Activated CD8-positive, alpha-beta memory T cell treated with anti-CD3 and anti-CD28 coated beads, Interleukin-2, amount 10 ng/mL, durations not matched to agents 7 days and 5 days (primary cell): ENCODE data around the gene LAMA3. TPM values are rescaled to one million over a fixed set of nuclear protein-coding genes. Genes with fewer than 3 reads are reported as not detected.

Experiments
- ATAC-seq: fragments of 150-1000 bp; cut with Tn5 transposase; one replicate; pipeline ENCODE4 v1.10.0; 2021; ENCODE audit warnings: moderate library complexity
- CTCF ChIA-PET: fragments of 350-600 bp; sonication (Branson Sonifier 250); formaldehyde crosslinking; loops from one replicate; lab custom pipeline; 2021; ENCODE audit warnings: antibody characterized with exemption; lab: Charles Lee
- DNase-seq: peaks from one replicate; pipeline ENCODE4 v3.0.0-alpha.2; 2020
- H3K27ac Mint-ChIP-seq: one replicate; pipeline ENCODE4 v1.8.0; 2021; ENCODE audit warnings: mild to moderate bottlenecking, mixed read lengths
- H3K27me3 Mint-ChIP-seq: one replicate; pipeline ENCODE4 v1.8.0; 2021; ENCODE audit warnings: mixed read lengths
- H3K36me3 Mint-ChIP-seq: one replicate; pipeline ENCODE4 v1.8.0; 2021; ENCODE audit warnings: mild to moderate bottlenecking, mixed read lengths
- H3K4me1 Mint-ChIP-seq: one replicate; pipeline ENCODE4 v1.8.0; 2021; ENCODE audit warnings: mixed read lengths
- H3K4me3 Mint-ChIP-seq: one replicate; pipeline ENCODE4 v1.8.0; 2021; ENCODE audit warnings: mild to moderate bottlenecking, moderate library complexity, mixed read lengths
- H3K9me3 Mint-ChIP-seq: one replicate; pipeline ENCODE4 v1.8.0; 2022; ENCODE audit warnings: low read depth, mixed read lengths
- total RNA-seq, 2 experiments: library from RNA; stranded (reverse); gene quantifications; one replicate each; pipeline ENCODE4 v1.2.3, GENCODE V29; 2021

LAMA3 gene
- total RNA-seq, 2 experiments from 2014 or later = 0.23 TPM; not detected in 1

GRCh38 chr18:23995180-23995579 lies 305.9 kb downstream of the LAMA3 start:
- no peak overlapping the region for H3K27ac Mint-ChIP-seq
- peaks cover 5% of the 10 kb centered on the region for H3K36me3 Mint-ChIP-seq
- no peaks in the 10 kb centered on the region for H3K9me3 Mint-ChIP-seq
- no peaks in the 10 kb centered on the region for H3K27me3 Mint-ChIP-seq
- H3K4me3 Mint-ChIP-seq = no peak overlapping the region
- H3K4me1 Mint-ChIP-seq = peaks cover 57% of the 10 kb centered on the region
- CTCF ChIA-PET = interaction anchor here (1.0 kb wide), 1 partner anchor 20 kb away, joined by 3 read pairs; no protein-coding TSS in a partner anchor
- no peak for DNase-seq
- no peak for ATAC-seq

- no peak overlapping the region for H3K4me3 Mint-ChIP-seq
- no peaks in the 10 kb centered on the region for H3K27me3 Mint-ChIP-seq
- CTCF ChIA-PET = interaction anchor here (0.7 to 1.8 kb wide), 6 partner anchors 13 to 372 kb away, joined by 3 to 5 read pairs (median 3); no protein-coding TSS in a partner anchor
- no peak for ATAC-seq
- H3K4me1 Mint-ChIP-seq = peaks cover 62% of the 10 kb centered on the region
- DNase-seq = no peak
- H3K36me3 Mint-ChIP-seq = peaks cover 6% of the 10 kb centered on the region
- H3K27ac Mint-ChIP-seq = no peak overlapping the region
- H3K9me3 Mint-ChIP-seq = no peaks in the 10 kb centered on the region
Measured at GRCh38 chr18:23998018-23998417, 308.8 kb downstream of the LAMA3 start.

- no peak for ATAC-seq
- no peak for DNase-seq
- Mint-ChIP-seq H3K27me3 (no peaks in the 10 kb centered on the region), H3K4me3 (peak overlapping the region; percentile 9), H3K4me1 (peaks cover 63% of the 10 kb centered on the region), H3K36me3 (peaks cover 6% of the 10 kb centered on the region), H3K9me3 (no peaks in the 10 kb centered on the region), H3K27ac (peak overlapping the region; percentile 52)
- CTCF ChIA-PET = interaction anchor here (0.9 to 1.8 kb wide), 3 partner anchors 78 to 130 kb away, joined by 3 to 5 read pairs (median 4); no protein-coding TSS in a partner anchor
Measured at GRCh38 chr18:23998820-23999219, 309.6 kb downstream of the LAMA3 start.

GRCh38 chr18:24000613-24001490 lies 311.6 kb downstream of the LAMA3 start:
- peak overlapping the region; percentile 90 for H3K27ac Mint-ChIP-seq
- peak; percentile 61 for DNase-seq

GRCh38 chr18:24002479-24002878 lies 313.2 kb downstream of the LAMA3 start:
- peaks cover 6% of the 10 kb centered on the region for H3K36me3 Mint-ChIP-seq
- ATAC-seq = no peak
- H3K4me3 Mint-ChIP-seq = peak overlapping the region; percentile 4

More at GRCh38 chr18:24000613-24001490, 311.6 kb downstream of the LAMA3 start:
- Mint-ChIP-seq H3K9me3 (no peaks in the 10 kb centered on the region), H3K4me3 (peak overlapping the region; percentile 58), H3K4me1 (peaks cover 61% of the 10 kb centered on the region), H3K27me3 (no peaks in the 10 kb centered on the region), H3K36me3 (peaks cover 6% of the 10 kb centered on the region)
- CTCF ChIA-PET = interaction anchor here (0.6 to 1.6 kb wide), 2 partner anchors 8 to 10 kb away, joined by 3 to 9 read pairs; no protein-coding TSS in a partner anchor
- ATAC-seq = peak; percentile 78

GRCh38 chr18:24003288-24003687 lies 314.0 kb downstream of the LAMA3 start:
- Mint-ChIP-seq H3K9me3 (no peaks in the 10 kb centered on the region), H3K27ac (no peak overlapping the region), H3K27me3 (no peaks in the 10 kb centered on the region), H3K4me3 (no peak overlapping the region), H3K36me3 (peaks cover 6% of the 10 kb centered on the region), H3K4me1 (peaks cover 63% of the 10 kb centered on the region)
- CTCF ChIA-PET = interaction anchor here (0.8 to 1.0 kb wide), 2 partner anchors 12 to 26 kb away, joined by 3 read pairs; no protein-coding TSS in a partner anchor
- ATAC-seq (no peak), DNase-seq (no peak)

More at GRCh38 chr18:24002479-24002878, 313.2 kb downstream of the LAMA3 start:
- CTCF ChIA-PET = interaction anchor here (0.8 kb wide), 1 partner anchor 10 kb away, joined by 3 read pairs; no protein-coding TSS in a partner anchor
- peak overlapping the region; percentile 45 for H3K27ac Mint-ChIP-seq
- peaks cover 61% of the 10 kb centered on the region for H3K4me1 Mint-ChIP-seq
- no peaks in the 10 kb centered on the region for H3K27me3 Mint-ChIP-seq
- DNase-seq = no peak
- no peaks in the 10 kb centered on the region for H3K9me3 Mint-ChIP-seq

GRCh38 chr18:24003903-24004640 lies 314.8 kb downstream of the LAMA3 start:
- Mint-ChIP-seq H3K36me3 (peaks cover 9% of the 10 kb centered on the region), H3K27ac (no peak overlapping the region), H3K4me3 (no peak overlapping the region), H3K9me3 (no peaks in the 10 kb centered on the region), H3K27me3 (no peaks in the 10 kb centered on the region), H3K4me1 (peaks cover 66% of the 10 kb centered on the region)
- CTCF ChIA-PET = interaction anchor here (0.8 to 1.0 kb wide), 2 partner anchors 11 to 26 kb away, joined by 3 read pairs; no protein-coding TSS in a partner anchor
- no peak for DNase-seq
- ATAC-seq = no peak

Other genes starting within 250 kb of the LAMA3 start
- 10 to 100 TPM; 47.9 to 63.4 TPM for gene RIOK3, start 236.2 kb upstream of the LAMA3 start, total RNA-seq
- gene RMC1, start 185.9 kb upstream of the LAMA3 start, total RNA-seq = 10 to 100 TPM; 48.7 to 51.7 TPM
- gene NPC1, start 102.9 kb upstream of the LAMA3 start, total RNA-seq = 10 to 100 TPM; 36.1 to 37.4 TPM
- not detected for gene ANKRD29, start 26.5 kb upstream of the LAMA3 start, total RNA-seq